GM19193 (cell line): ENCODE data around the gene ARID5B.

Experiments
- POLR2A ChIP-seq: IDR thresholded peaks from 4 replicates; pipeline ENCODE4 v1.6.1; 2011; ENCODE audit not compliant: insufficient read depth, insufficient read length; ENCODE audit errors: extremely low read depth

The ARID5B gene

DNA sequence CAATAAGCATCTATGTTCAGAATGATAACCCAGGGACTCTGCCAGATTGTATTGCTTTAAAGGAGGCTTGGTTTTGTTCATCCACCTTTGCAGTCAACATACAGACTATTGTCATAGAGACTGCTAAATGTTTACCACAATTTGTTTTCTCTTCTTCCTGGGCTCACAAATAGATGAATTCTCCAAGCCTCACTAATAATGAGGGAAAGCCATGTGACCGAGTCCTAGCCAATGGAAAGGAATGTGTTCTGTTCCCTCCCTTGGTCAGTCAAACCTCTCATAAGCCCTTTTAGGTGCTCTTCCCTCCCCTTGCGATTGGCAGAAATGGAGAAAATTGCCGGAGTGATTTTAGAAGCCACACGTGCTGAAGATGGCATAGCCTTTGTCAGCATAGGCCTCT, 230.2 kb downstream of the ARID5B start:
- TF ChIP-seq POLR2A, result no peak

DNA sequence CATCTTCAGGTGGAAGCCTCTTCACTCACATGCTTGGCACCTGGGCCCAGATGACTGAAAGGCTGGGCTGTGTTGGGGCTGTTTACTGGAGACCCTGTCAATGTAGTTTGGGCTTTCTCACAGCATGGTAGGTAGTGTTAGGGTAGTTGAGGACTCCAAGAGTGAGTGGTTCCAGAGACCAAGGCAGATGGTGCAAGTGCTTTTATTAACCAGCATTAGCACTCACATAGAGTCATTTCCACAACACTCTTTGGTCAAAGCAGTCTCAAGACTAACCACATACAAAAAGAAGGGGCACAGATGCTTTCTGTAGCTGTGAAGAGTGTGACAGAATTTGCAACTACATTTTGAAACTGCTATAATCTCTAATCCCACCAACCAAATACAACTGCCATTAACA, 232.1 kb downstream of the ARID5B start:
- TF ChIP-seq POLR2A, result no peak

- TF ChIP-seq POLR2A, result no peak
Measured at GRCh38 chr10:62136931-62137330, 235.4 kb downstream of the ARID5B start.
